IPS-18a (cell line): Measurements from ENCODE around the gene HNRNPUL1.
"Not testable (repeated sequence)": the region's sequence is repeated elsewhere in the genome, so short reads cannot be mapped to it uniquely, and the experiment has no call there.

Experiments used
- H3K27ac ChIP-seq: one replicate; pipeline ENCODE4 v1.5.1; 2013; ENCODE audit warnings: low read length
- H3K27me3 ChIP-seq: one replicate; pipeline ENCODE4 v1.6.1; 2013; ENCODE audit warnings: mild to moderate bottlenecking, low read length; ENCODE audit not compliant: control insufficient read depth, insufficient read depth
- H3K36me3 ChIP-seq: one replicate; pipeline ENCODE4 v1.6.1; 2013; ENCODE audit warnings: low read depth, low read length; ENCODE audit not compliant: control insufficient read depth
- H3K4me1 ChIP-seq: one replicate; pipeline ENCODE4 v1.6.1; 2013; ENCODE audit warnings: low read depth, low read length; ENCODE audit not compliant: control insufficient read depth
- H3K4me3 ChIP-seq: one replicate; pipeline ENCODE4 v1.5.1; 2013; ENCODE audit warnings: low read length
- H3K9ac ChIP-seq: one replicate; pipeline ENCODE4 v1.6.1; 2013; ENCODE audit warnings: mild to moderate bottlenecking, low read length, moderate library complexity
- H3K9me3 ChIP-seq: one replicate; pipeline ENCODE4 v1.6.1; 2013; ENCODE audit warnings: low read depth, low read length; ENCODE audit not compliant: control insufficient read depth

Gene HNRNPUL1

GRCh38 chr19:41289814-41290213 is 25.6 kb downstream of the HNRNPUL1 start:
- not testable (repeated sequence) for H3K27me3 ChIP-seq, H3K4me3 ChIP-seq, H3K9me3 ChIP-seq, H3K27ac ChIP-seq, H3K9ac ChIP-seq
- H3K36me3 ChIP-seq: peaks cover 83% of the 10 kb centered on the region
- H3K4me1 ChIP-seq: peaks cover 13% of the 10 kb centered on the region

DNA sequence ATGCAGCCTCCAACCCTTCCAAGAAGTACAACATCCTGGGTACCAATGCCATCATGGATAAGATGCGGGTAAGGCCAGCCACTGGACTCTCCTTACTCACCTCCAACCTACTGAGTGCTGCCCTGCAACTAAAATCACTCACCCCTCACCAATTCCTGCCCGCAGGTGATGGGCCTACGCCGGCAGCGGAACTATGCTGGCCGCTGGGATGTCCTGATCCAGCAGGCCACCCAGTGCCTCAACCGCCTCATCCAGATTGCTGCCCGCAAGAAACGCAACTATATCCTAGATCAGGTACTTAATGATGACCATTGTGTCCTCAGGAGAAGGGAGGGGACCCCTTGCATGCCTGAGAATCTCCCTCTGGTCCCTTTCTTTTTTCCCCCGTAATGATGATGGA is 30.2 kb downstream of the HNRNPUL1 start:
- Histone ChIP-seq H3K27me3 (no peaks in the 10 kb centered on the region), H3K4me3 (no peak overlapping the region), H3K9me3 (no peaks in the 10 kb centered on the region), H3K36me3 (peaks cover 97% of the 10 kb centered on the region), H3K27ac (no peak overlapping the region), H3K4me1 (peaks cover under 1% of the 10 kb centered on the region), H3K9ac (no peak overlapping the region)

- no peaks in the 10 kb centered on the region for H3K27me3 ChIP-seq
- no peaks in the 10 kb centered on the region for H3K4me1 ChIP-seq
- peaks cover 98% of the 10 kb centered on the region for H3K36me3 ChIP-seq
- H3K4me3 ChIP-seq: no peak overlapping the region
- no peak overlapping the region for H3K9ac ChIP-seq
- no peak overlapping the region for H3K27ac ChIP-seq
- no peaks in the 10 kb centered on the region for H3K9me3 ChIP-seq
These were observed 31.3 kb downstream of the HNRNPUL1 start for GRCh38 chr19:41295499-41295898.

GRCh38 chr19:41296433-41296871 is 32.3 kb downstream of the HNRNPUL1 start:
- Histone ChIP-seq H3K4me1 (no peaks in the 10 kb centered on the region), H3K36me3 (peaks cover 100% of the 10 kb centered on the region), H3K4me3 (no peak overlapping the region), H3K27ac (no peak overlapping the region), H3K27me3 (no peaks in the 10 kb centered on the region), H3K9ac (no peak overlapping the region), H3K9me3 (no peaks in the 10 kb centered on the region)

- no peaks in the 10 kb centered on the region for H3K4me1 ChIP-seq
- H3K9ac ChIP-seq: no peak overlapping the region
- no peaks in the 10 kb centered on the region for H3K9me3 ChIP-seq
- peaks cover 99% of the 10 kb centered on the region for H3K36me3 ChIP-seq
- no peak overlapping the region for H3K27ac ChIP-seq
- no peak overlapping the region for H3K4me3 ChIP-seq
- H3K27me3 ChIP-seq: no peaks in the 10 kb centered on the region
These were observed 33.6 kb downstream of the HNRNPUL1 start for GRCh38 chr19:41297628-41298347.

- Histone ChIP-seq H3K9ac (no peak overlapping the region), H3K4me1 (no peaks in the 10 kb centered on the region), H3K36me3 (peaks cover 99% of the 10 kb centered on the region), H3K9me3 (no peaks in the 10 kb centered on the region), H3K27me3 (no peaks in the 10 kb centered on the region), H3K27ac (no peak overlapping the region), H3K4me3 (no peak overlapping the region)
These were observed 34.3 kb downstream of the HNRNPUL1 start for GRCh38 chr19:41298348-41298964.

GRCh38 chr19:41299046-41299754 is 35.0 kb downstream of the HNRNPUL1 start:
- no peaks in the 10 kb centered on the region for H3K9me3 ChIP-seq
- H3K4me1 ChIP-seq: no peaks in the 10 kb centered on the region
- H3K27me3 ChIP-seq: no peaks in the 10 kb centered on the region
- H3K36me3 ChIP-seq: peaks cover 99% of the 10 kb centered on the region
- no peak overlapping the region for H3K4me3 ChIP-seq
- no peak overlapping the region for H3K27ac ChIP-seq
- no peak overlapping the region for H3K9ac ChIP-seq

DNA sequence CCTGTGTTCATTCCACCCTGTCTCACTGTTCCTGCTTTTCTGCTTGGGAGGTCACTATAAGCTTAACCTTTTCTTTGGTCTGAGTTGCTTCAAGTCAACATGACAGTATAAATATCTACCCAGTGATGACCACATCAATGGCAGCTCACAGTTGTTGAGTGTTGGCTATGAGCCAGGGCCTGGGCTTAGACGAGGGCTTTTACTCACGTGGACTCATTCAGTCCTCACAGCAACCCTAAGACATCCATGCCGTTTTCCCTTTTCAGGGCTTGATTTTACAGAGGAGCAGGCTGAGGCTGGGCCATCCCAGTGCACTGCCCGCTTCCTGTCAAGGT is 35.5 kb downstream of the HNRNPUL1 start:
- peaks cover 99% of the 10 kb centered on the region for H3K36me3 ChIP-seq
- H3K9me3 ChIP-seq: no peaks in the 10 kb centered on the region
- no peaks in the 10 kb centered on the region for H3K4me1 ChIP-seq
- no peak overlapping the region for H3K4me3 ChIP-seq
- no peak overlapping the region for H3K9ac ChIP-seq
- H3K27me3 ChIP-seq: no peaks in the 10 kb centered on the region
- no peak overlapping the region for H3K27ac ChIP-seq

GRCh38 chr19:41300555-41300954 is 36.4 kb downstream of the HNRNPUL1 start:
- H3K4me3 ChIP-seq: no peak overlapping the region
- no peaks in the 10 kb centered on the region for H3K9me3 ChIP-seq
- H3K27me3 ChIP-seq: no peaks in the 10 kb centered on the region
- H3K9ac ChIP-seq: no peak overlapping the region
- H3K4me1 ChIP-seq: no peaks in the 10 kb centered on the region
- H3K27ac ChIP-seq: no peak overlapping the region
- H3K36me3 ChIP-seq: peaks cover 99% of the 10 kb centered on the region

GRCh38 chr19:41302624-41303351 is 38.6 kb downstream of the HNRNPUL1 start:
- H3K4me3 ChIP-seq: no peak overlapping the region
- no peak overlapping the region for H3K9ac ChIP-seq
- peaks cover 97% of the 10 kb centered on the region for H3K36me3 ChIP-seq
- no peaks in the 10 kb centered on the region for H3K9me3 ChIP-seq
- H3K4me1 ChIP-seq: no peaks in the 10 kb centered on the region
- no peaks in the 10 kb centered on the region for H3K27me3 ChIP-seq
- H3K27ac ChIP-seq: no peak overlapping the region

DNA sequence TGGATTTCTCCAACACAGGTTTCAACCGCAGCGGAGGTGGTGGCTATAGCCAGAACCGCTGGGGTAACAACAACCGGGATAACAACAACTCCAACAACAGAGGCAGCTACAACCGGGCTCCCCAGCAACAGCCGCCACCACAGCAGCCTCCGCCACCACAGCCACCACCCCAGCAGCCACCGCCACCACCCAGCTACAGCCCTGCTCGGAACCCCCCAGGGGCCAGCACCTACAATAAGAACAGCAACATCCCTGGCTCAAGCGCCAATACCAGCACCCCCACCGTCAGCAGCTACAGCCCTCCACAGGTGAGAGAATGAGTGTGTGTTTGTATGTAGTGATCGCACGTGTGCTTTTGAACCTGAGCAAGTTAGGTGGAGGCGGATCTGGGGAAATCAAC is 39.8 kb downstream of the HNRNPUL1 start:
- Histone ChIP-seq H3K36me3 (peaks cover 86% of the 10 kb centered on the region), H3K9ac (no peak overlapping the region), H3K9me3 (no peaks in the 10 kb centered on the region), H3K4me1 (peaks cover 5% of the 10 kb centered on the region), H3K27me3 (no peaks in the 10 kb centered on the region), H3K4me3 (no peak overlapping the region), H3K27ac (no peak overlapping the region)
